HCEC 1CT (cell line): Measurements from ENCODE around the gene MAPKAP1.

Experiments used
- DNase-seq: peaks from one replicate; pipeline ENCODE4 v3.0.0-alpha.2; 2017

MAPKAP1 gene

DNA sequence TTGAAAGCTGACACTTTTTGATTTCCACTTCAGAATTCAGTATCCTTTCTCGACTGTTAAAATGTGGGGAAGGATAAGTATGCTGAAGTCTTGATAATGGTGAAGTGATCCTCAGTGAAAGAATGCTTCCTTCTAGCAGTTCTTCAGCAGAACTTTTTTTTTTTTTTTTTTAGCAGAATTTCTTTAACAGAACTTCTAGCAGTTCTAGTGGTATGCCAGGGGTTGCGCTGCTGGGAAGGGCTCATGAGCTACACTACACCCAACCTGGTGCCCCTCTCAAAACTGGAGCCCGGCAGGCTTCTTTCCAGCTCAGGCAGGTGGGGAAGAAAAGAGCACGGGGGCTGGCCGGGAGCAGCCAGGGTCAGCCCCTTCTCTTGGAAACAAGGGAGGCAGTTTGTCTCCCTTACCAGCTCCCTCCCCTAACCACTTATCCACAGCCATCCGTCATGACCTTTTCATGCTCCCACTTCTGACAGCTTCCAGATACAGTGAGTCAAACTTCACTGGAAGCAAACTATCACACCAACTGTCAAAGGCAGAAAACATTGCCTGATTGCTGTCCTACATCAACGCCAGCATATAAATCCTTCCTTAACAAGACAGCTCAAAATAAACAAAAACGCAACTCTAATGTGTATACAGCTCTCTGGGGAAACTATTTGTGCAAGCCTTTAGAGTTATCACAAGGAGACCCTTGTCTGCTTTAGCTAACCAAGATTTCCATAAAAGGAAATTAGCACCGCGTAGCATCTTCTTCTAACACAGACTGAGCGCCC lies 233.9 kb downstream of the MAPKAP1 start:
- peak; percentile 55 for DNase-seq

DNA sequence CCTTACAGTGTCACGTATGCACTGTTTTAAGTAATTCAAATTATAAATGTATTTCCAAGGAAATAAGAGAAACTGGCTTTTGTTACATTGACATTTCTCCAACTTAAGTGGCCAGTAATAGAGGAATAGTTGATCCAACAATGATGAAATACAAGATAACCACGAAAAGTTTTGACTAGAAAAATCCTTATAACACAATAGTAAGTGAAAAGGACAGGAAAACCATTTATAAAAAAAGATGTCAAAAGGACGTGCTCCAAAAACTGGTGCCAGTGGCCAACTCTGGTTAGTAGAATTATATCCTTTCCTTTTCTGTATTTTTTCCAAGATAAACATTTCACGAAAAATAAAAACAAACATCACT lies 234.5 kb downstream of the MAPKAP1 start:
- no peak for DNase-seq

DNA sequence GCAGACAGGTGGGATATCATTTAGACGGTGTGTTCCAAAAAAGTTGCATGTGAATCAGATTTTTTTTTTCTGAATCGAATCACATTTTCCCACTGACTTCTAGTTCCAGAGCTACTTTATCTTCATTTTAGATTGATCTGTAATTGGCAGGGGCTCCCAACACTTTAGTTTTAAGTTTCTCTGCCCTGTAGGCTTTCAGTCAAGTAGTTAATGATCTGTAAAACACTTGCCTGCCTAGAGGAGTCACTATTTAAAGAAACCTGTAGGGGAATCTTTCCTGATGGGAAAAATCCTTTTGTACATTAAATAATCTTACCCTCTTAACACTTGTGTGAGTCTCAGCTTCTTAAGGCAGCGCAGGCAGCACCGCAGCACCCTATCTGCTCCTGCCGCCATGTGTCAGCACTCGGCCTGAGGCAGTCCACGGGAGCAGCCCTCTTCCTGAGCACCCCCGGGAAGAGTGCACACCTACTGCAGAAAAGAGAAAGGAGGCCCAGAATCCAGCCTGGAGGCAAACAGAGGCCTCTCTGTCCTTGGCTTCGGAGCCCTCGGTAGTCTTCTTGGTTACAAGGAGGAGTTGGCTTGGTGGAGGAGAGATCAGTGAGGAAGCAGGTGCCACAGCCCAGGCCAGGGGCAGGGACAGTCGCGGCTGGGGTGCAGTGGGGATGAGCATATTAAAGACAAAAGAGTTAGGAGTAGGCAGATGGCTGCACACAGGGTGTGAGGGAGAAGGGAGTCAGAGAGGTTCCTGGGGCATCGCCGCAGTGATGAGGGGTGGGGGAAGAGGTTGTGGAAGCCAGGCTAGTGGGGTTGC lies 236.0 kb downstream of the MAPKAP1 start:
- no peak for DNase-seq

DNA sequence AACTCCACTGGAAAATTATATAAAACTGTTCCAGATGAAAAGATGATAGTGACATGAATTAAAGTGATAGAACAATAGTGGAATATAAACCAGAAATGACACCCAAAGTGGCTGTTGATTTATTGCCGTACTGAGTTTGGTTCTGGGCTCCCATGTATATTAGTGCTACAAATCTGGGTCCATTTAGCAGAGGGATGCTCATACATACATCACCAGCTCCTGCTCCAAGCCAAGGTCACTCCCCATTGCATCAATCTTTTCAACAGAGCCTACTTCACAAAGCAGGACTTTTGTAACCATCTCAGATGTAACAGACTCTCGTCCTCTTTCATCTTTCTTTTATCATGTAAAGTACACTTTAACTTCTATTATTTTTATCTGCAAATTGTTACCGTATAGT lies 236.8 kb downstream of the MAPKAP1 start:
- DNase-seq: no peak

DNA sequence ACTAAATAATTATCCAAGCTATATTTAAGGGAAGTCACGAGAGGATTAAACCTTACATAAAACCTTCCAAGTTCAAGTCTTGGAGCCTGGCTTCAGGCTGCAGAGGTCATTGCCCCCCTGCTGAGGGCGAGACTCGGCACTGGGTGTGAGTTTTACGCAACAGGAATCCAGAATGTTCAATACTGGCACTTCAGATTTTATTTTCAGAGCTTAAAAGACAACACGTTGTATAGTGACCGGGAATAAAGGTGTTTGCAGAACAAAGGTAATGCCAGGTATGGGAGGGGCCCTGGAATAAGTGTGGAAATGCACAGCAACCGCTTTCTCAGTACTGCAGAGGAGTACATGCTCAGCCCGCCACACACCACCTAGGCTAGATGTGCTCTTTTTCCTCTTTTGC lies 238.4 kb downstream of the MAPKAP1 start:
- DNase-seq: no peak

DNA sequence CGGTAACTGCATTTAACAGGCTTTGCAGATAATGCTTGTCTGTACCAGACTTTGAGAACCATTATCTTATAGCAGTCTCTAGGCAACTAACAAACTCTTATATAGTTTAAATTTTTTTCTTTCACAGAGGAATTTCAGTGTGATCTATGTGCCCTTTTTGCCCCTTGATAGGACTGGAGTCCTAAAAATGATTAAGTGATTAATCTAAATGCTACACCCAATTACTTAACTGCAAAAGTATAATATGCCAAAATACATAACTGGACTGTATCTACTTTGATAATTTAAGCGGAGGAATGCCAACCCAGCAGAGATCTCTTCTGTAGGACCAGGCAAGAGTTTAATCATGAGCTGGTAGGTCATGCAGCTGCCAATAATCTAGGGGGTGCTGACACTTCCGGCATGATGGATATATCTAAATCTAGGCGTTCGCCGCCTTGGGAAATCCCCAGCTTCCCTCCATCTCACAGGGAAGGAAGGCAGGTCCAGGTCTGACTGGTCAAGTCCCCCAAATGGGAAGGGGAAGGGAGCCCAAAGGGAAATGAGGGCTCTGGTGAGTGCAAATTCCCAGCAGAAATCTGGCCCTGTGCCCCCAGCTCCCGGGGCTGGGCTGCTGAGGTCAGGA lies 239.8 kb downstream of the MAPKAP1 start:
- no peak for DNase-seq

DNA sequence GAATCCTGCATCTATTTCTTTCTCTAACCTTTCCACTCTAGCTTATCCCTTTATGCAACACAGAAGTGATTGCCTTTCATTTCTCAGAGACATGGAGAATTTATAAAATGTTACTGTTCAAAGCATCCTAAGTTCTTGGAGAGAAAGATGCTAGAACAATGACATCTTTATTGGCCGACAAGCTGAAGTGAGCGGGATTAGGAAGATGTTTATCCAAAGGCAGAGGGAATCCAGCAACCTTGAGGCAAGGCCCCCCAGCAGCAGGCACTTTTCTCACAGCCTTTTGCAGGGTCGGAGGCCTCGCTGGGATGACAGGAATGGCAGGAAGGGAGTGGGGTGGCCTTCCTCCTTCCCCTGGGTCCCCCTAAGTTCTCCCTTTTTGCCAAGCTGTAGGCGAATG lies 240.6 kb downstream of the MAPKAP1 start:
- no peak for DNase-seq

DNA sequence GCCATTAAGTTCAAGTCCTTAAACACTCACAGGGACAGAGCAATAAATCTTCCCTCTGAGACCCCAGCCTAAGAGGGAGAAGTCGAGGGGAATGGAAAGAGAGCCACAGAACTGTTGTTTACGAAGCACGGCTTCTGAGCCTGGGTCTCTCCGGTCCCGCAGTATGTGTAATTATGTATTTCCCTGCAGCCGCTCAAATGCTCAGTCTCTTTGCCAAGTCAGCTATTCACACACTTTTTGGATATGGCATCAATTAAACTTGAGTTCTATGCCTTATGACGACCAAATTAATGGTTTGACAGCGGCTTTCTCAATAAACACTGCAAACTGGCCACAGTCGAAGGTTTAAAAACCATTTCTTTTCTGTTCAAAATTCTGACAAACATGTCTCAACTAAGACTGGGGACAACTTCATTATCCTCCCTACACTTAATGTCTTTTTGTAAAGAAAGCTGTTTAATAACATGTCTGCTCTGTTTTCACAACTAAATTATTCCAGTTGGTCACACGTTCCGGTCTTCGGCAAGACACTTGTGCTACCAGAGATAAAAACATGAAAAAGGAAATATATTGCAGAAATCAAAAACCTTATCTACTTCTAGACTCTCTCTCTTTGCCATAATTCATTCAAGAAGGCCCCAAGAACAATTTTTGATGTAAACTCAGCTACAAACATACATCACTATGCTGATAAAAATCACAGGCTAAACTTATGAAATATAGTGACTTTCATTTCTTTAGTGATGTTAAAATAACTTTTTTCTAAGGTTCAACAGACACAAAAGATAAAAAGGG lies 242.2 kb downstream of the MAPKAP1 start:
- no peak for DNase-seq

DNA sequence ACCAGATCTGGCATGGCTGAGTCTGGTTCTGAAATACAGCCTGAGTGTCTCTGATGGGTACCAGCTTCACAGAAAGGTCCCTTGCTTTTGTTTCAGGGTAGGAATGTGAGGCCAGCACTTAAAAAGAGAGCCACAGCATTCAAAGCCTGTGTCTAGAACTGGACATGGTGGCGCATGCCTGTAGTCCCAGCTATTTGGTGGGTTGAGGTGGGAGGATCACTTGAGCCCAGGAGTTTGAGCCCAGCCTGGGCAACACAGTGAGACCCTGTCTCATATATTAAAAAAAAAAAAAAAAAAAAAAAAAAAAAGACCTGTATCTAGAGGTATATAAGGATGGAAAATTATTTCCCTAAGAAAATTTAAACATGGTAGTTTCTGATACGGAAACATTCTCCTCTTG lies 243.1 kb downstream of the MAPKAP1 start:
- DNase-seq: no peak

DNA sequence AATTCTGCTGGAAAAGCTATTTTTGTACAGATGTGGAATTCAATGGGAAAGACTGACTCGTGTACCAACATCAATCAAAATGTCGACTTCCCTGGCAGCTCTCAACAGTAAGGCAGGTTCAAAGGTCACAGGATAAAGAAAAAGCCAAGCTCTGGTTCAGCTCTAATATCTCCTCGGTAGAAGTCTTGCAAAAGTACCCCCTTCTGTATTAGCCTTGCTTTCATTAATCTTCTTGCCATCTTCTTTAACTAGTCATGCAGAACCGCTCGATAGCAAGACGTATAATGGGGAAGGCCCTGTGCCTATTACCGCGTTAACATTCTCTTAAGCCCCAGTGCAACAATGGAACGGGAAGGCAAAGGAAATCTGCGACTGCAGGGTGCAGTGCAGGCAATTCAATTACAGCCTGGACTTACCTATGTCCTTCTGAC lies 244.1 kb downstream of the MAPKAP1 start:
- peak; percentile 39 for DNase-seq

DNA sequence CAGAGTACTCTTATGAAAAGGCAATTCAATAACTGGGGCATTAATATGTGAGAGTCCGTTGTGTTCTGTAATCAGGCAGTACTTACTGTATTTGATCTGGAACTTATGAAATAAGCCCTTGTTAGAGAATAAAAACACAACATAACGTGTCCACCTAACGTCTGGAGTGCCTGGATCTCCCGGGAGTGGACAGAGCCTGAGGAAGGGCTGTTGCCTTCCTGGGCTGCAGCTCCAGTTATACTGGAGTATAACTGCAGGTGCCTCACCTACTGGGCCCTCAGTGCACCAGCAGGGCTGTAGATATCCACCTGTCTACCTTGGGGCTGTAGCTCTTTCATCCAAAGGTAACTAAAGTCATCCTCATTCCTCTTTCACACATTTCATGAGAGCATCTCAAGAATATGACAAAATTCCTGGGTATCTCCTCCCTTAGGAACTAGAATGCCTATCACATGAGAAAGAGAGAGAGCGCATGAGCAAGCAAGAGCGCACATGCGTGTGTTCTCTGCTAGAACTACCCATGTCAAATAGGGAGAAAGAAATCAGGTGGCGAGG lies 245.3 kb downstream of the MAPKAP1 start:
- no peak for DNase-seq

DNA sequence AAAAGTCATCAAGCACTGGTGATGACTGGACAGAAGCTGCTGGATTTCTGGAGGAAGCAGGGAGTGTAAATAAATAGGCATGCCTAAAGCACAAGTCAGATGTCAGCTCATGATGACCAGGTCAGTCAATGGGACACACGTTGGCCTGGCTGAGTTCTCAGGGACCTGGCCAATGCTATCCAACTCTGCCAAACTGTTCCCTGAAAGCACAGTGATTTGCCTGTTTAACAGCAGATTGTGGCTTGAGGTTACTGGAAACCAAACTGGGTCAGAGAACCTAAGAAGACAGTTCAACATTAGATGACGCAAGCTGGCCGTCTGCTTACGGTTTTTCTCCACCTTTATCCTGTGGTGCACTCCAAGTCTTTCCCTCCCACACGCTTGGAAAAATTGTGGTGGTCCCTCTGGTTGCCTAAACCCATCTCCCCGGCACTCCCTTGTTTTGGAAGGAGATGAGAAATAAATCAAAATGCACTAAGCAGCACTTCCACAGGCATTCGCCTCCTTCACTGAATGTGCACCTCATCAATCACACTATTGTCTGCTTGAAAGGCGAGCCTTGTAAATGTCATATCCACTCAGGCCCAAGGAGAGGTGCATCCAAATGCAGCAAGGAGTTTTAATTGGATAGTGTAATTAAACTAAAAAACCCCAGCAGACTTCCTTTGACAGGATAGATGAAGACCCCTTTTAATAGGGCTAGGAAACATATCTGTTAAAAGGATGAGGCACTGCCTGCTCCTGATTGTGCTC lies 245.9 kb downstream of the MAPKAP1 start:
- peak; percentile 88 for DNase-seq

DNA sequence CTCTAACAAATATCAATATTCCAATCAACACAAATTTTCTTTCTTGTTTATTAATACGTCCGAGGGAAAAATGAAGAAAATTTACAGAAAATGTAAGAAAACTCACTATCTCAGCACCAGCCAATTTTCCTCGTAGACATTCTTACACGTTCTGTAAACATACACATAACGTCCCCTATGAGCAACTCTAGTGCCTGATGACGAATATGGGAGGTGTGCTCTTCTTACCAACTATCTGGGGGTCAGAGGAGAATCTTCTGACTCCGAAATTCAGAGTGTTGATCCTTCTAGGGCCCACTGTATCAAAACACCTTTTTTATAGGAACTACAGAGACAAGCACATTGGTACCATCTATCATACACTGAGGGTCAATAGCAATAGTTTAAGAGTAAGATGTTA lies 246.7 kb downstream of the MAPKAP1 start:
- DNase-seq: peak; percentile 78

DNA sequence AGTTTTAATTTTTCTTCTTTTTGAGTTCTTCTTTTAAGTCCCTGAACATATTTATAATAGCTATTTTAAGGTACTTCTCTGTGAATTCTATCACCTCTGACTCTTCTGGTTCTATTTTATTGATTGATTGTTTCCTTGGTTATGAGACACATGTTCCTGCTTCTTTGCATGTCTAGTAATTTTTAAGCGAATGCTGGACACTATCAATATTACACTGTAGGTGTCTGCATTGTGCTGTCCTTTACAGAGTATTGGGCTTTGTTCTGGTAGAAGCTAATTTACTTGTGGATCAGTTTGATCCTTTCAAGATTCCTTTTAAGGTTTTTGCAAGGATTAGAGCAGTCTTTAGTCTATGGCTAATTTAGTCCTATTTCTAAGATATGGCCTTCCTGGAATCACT lies 249.7 kb downstream of the MAPKAP1 start:
- no peak for DNase-seq

DNA sequence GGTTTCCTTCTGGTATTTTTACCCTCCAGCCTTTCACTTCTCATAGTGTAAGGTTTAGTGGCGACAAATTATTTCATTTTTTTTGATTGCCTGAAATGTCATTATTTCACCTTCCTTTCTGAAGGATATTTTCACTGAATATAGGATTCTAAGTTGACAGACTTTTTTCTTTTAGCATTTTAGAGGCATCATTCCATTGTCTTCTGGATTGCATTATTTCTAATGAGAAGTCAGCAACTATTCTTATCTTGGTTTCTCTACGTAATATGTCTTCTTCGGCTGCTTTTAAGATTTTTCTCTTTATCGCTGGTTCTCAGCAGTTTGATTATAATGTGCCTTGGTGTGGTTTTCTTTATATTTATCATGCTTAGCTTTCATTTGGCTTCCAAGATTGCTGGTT lies 251.1 kb downstream of the MAPKAP1 start:
- DNase-seq: no peak

DNA sequence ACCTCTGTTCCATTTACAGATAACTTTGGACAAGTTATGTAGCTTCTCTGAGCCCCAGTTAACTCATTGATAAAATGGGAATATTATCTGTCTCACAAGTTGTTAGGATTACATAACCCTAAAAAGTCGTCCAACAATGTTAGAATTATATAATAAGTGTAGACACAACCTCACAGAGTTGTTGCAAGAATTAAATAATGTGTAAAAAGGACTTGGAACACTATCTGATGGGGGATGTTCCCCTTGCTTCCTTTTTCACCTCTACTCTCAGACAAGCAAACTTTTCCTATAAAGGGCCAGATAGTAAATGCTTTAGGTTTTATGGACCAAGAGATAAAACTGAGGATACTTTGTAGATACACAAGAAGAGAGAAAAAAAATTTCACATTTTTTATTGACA lies 251.9 kb downstream of the MAPKAP1 start:
- DNase-seq: no peak

DNA sequence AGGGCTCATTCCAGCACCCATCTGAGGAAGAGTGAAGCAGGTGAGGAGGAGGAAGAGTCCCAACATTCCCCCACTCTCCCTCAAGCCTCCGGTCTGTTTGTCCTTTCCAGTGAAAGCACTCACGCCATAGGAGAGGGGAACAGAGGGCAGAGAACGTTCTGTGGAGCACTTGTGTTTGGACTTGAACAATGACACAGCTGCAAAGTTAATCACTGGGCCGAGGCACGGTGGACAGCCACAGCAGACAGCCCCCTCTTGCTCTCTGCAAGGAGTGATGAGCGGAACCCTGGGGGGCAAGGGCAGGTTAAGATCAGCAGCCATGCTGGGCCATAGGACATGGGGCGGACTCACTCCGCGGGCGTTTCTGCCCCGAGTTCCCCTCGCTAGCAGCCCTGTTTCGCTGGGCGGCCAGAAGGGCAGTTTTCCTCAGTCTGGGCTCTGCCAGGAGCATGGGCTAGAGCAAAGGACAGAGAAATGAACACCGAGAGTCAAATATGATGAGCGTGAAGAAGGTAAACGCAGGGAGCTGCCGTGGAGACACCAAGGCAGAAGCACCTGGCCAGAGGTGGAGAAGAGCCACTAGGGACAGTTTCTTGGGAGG lies 259.7 kb downstream of the MAPKAP1 start:
- no peak for DNase-seq

DNA sequence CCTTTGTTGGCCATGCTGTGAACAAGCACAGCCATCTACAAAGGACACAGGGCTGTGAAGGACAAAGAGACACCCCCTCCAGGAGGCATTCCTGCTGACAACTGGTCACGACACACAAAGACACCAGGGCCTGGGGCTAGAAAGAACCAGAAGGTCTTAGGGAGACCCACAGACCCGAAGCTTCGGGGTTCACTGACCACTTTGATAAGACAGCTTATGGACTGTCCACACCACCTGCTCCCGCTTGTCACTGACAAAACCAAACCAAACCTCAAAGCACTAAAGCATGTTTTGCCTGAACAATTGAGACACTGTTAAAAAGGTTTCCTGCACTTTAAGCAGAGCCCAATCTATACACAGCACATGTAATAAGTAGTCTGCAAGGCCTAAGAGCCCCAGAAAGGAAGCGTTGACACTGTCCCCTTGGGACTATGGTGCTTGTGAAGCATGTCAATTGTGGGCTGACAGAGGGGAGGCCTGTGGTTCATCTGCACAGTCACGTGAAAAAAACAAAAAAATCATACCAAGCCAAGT lies 260.4 kb downstream of the MAPKAP1 start:
- DNase-seq: no peak

DNA sequence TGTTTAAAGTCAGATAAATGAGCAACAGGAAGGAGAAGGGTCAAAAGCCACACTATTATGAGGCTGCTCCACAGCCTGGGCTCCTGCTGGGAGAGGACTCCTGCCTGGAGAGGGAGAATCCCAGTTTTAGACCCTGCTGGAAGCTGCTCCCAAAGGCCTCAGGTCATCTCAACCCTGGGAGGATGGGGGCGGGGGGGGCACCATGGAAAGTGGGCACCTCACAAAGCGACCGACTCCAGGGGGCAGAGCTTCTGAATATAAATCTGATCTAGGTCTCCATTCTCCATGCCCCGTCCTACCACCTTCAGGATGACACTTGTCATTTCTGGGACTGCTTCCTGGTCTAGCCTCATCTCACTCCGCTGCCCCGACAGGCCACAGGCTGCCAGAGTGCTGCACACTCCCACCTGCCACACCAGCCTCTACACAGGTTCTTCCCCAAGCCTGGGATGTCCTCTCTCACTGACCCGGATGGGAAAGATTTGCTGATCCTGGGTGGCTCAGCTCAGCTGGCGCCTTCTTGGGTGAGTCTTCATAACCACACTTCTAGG lies 262.0 kb downstream of the MAPKAP1 start:
- DNase-seq: no peak

DNA sequence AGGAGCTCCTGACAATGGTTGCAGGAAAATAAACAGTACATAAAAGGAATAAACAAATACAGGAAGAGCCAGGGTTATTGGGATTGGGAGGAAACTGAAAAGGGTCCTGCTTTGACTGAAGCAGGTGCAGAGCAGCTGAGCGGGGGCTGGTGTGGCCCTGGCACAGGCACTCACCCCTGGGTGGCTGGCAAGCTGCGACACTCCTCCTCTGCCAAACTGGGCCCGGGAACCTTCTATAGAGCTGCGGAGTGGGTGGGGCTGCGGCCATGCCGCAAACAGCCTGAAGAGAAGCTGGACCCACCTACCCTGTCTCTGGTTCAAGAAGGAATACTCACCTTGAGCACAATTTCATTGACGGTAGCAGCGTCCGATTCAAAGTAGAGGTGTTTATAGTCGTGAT lies 262.8 kb downstream of the MAPKAP1 start:
- no peak for DNase-seq

DNA sequence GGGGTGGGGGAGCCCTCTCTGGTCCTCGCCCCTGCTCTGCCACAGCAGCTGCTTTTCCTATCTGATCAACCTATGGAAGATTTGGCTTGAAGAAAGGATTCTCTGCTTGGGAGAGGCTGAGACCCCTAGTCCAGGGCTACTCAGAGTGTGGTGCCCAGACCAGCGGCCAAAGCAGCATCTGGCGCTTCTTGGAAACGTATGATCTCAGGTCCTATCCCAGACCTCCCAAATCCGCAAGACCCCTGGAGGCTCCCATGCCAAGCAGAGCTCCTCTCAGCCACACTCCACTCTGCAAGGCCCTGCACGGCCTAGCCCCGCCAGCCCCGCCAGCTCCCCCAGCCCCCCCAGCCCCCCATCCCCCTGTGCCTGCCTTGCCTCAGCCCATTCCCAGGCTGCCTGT lies 263.6 kb downstream of the MAPKAP1 start:
- no peak for DNase-seq
